ES-I3 (cell line): ENCODE measurements around the gene AGAP1.
"Not testable (repeated sequence)": the region's sequence is repeated elsewhere in the genome, so short reads cannot be mapped to it uniquely, and the experiment has no call there.

Experiments used
- H3K36me3 ChIP-seq: 2 replicates; pipeline ENCODE4 v1.6.1; 2013; ENCODE audit warnings: mild to moderate bottlenecking, low read length, control low read depth, moderate library complexity; ENCODE audit not compliant: insufficient read depth
- H3K4me1 ChIP-seq: 2 replicates; pipeline ENCODE4 v1.6.1; 2013; ENCODE audit warnings: mild to moderate bottlenecking, control low read depth, low read length; ENCODE audit not compliant: insufficient read depth
- H3K9ac ChIP-seq: 2 replicates; pipeline ENCODE4 v1.6.1; 2013; ENCODE audit warnings: low read depth, mild to moderate bottlenecking, low read length, moderate library complexity
- H3K9me3 ChIP-seq: 2 replicates; pipeline ENCODE4 v1.6.1; 2013; ENCODE audit warnings: mild to moderate bottlenecking, low read length, moderate library complexity; ENCODE audit not compliant: control insufficient read depth, insufficient read depth

AGAP1 gene

GRCh38 chr2:236080412-236080811, 586.6 kb downstream of the AGAP1 start:
- no peaks in the 10 kb centered on the region for H3K36me3 ChIP-seq
- H3K4me1 ChIP-seq = peaks cover 21% of the 10 kb centered on the region
- H3K9me3 ChIP-seq = 0 out of 2 replicates have a peak, but pooled peaks cover 2% of the 10 kb centered on the region
- no peak overlapping the region for H3K9ac ChIP-seq

- Histone ChIP-seq H3K9ac (no peak overlapping the region), H3K36me3 (no peaks in the 10 kb centered on the region), H3K9me3 (0 out of 2 replicates have a peak, but pooled peaks cover 2% of the 10 kb centered on the region), H3K4me1 (peaks cover 28% of the 10 kb centered on the region)
Observed at GRCh38 chr2:236081171-236081570, 587.3 kb downstream of the AGAP1 start.

GRCh38 chr2:236082061-236082460, 588.2 kb downstream of the AGAP1 start:
- peaks cover 31% of the 10 kb centered on the region for H3K4me1 ChIP-seq
- no peaks in the 10 kb centered on the region for H3K36me3 ChIP-seq
- no peak overlapping the region for H3K9ac ChIP-seq
- 0 out of 2 replicates have a peak, but pooled peaks cover 2% of the 10 kb centered on the region for H3K9me3 ChIP-seq

GRCh38 chr2:236083934-236084333, 590.1 kb downstream of the AGAP1 start:
- H3K9ac ChIP-seq = no peak overlapping the region
- 0 out of 2 replicates have a peak, but pooled peaks cover 2% of the 10 kb centered on the region for H3K9me3 ChIP-seq
- H3K4me1 ChIP-seq = peaks cover 44% of the 10 kb centered on the region
- no peaks in the 10 kb centered on the region for H3K36me3 ChIP-seq

GRCh38 chr2:236085211-236085610, 591.4 kb downstream of the AGAP1 start:
- Histone ChIP-seq H3K4me1 (peaks cover 56% of the 10 kb centered on the region), H3K36me3 (no peaks in the 10 kb centered on the region), H3K9ac (no peak overlapping the region), H3K9me3 (0 out of 2 replicates have a peak, but pooled peaks cover 2% of the 10 kb centered on the region)

- Histone ChIP-seq H3K36me3 (no peaks in the 10 kb centered on the region), H3K9ac (no peak overlapping the region), H3K4me1 (peaks cover 56% of the 10 kb centered on the region), H3K9me3 (no peaks in the 10 kb centered on the region)
Observed at GRCh38 chr2:236085647-236086046, 591.8 kb downstream of the AGAP1 start.

GRCh38 chr2:236086403-236086970, 592.6 kb downstream of the AGAP1 start:
- no peaks in the 10 kb centered on the region for H3K9me3 ChIP-seq
- peaks cover 56% of the 10 kb centered on the region for H3K4me1 ChIP-seq
- H3K36me3 ChIP-seq = no peaks in the 10 kb centered on the region
- no peak overlapping the region; the same call in 1 of the 2 replicates for H3K9ac ChIP-seq

GRCh38 chr2:236086971-236087465, 593.2 kb downstream of the AGAP1 start:
- Histone ChIP-seq H3K4me1 (peaks cover 54% of the 10 kb centered on the region), H3K9ac (0 out of 2 replicates have a peak overlapping the region, but pooled peaks have one; percentile 8), H3K36me3 (no peaks in the 10 kb centered on the region), H3K9me3 (no peaks in the 10 kb centered on the region)

- H3K9ac ChIP-seq = no peak overlapping the region
- H3K36me3 ChIP-seq = no peaks in the 10 kb centered on the region
- H3K9me3 ChIP-seq = no peaks in the 10 kb centered on the region
- H3K4me1 ChIP-seq = peaks cover 46% of the 10 kb centered on the region
Observed at GRCh38 chr2:236088368-236089057, 594.7 kb downstream of the AGAP1 start.

- Histone ChIP-seq H3K36me3 (no peaks in the 10 kb centered on the region), H3K9ac (no peak overlapping the region), H3K9me3 (no peaks in the 10 kb centered on the region), H3K4me1 (peaks cover 38% of the 10 kb centered on the region)
Observed at GRCh38 chr2:236089271-236090026, 595.6 kb downstream of the AGAP1 start.

GRCh38 chr2:236090027-236090382, 596.2 kb downstream of the AGAP1 start:
- H3K9me3 ChIP-seq = no peaks in the 10 kb centered on the region
- no peaks in the 10 kb centered on the region for H3K36me3 ChIP-seq
- H3K4me1 ChIP-seq = peaks cover 38% of the 10 kb centered on the region
- no peak overlapping the region for H3K9ac ChIP-seq

- peaks cover 30% of the 10 kb centered on the region for H3K4me1 ChIP-seq
- H3K36me3 ChIP-seq, H3K9me3 ChIP-seq, H3K9ac ChIP-seq: not testable (repeated sequence)
Observed at GRCh38 chr2:236090826-236091225, 597.0 kb downstream of the AGAP1 start.

GRCh38 chr2:236092714-236093113, 598.9 kb downstream of the AGAP1 start:
- Histone ChIP-seq H3K36me3 (no peaks in the 10 kb centered on the region), H3K9me3 (no peaks in the 10 kb centered on the region), H3K9ac (no peak overlapping the region), H3K4me1 (peaks cover 18% of the 10 kb centered on the region)

GRCh38 chr2:236093134-236093533, 599.3 kb downstream of the AGAP1 start:
- H3K36me3 ChIP-seq = no peaks in the 10 kb centered on the region
- peaks cover 14% of the 10 kb centered on the region for H3K4me1 ChIP-seq
- no peak overlapping the region for H3K9ac ChIP-seq
- no peaks in the 10 kb centered on the region for H3K9me3 ChIP-seq
